Endothelial cell of umbilical vein (primary cell): ENCODE data around the gene TBC1D17. TPM values are rescaled to one million over a fixed set of nuclear protein-coding genes. Genes with fewer than 3 reads are reported as not detected.
A peak's percentile ranks its signal among the peaks of the same experiment; 100 is the strongest.

Source experiments
- BruUV-seq: library from RNA; stranded (reverse); fragments of 400-500 nt; replicated peaks from 2 replicates; lab custom pipeline; 2021; lab: Mats Ljungman, UMichigan
- CTCF ChIA-PET: fragments of 300-600, 350-600 bp; sonication (Branson Sonifier 250); formaldehyde crosslinking; loops from one replicate; lab custom pipeline; 2021; ENCODE audit warnings: antibody characterized with exemption, inconsistent platforms; lab: Charles Lee
- POLR2A ChIA-PET: fragments of 300-600, 350-600 bp; sonication (Branson Sonifier 250); formaldehyde crosslinking; loops from one replicate; lab custom pipeline; 2021; ENCODE audit warnings: antibody characterized with exemption, inconsistent platforms; lab: Charles Lee
- DNase-seq: peaks from one replicate; pipeline ENCODE4 v3.0.0-alpha.2; 2011; ENCODE audit warnings: low read depth, low spot score
- FAIRE-seq: peaks from 2 replicates; lab custom pipeline; 2011; peaks lifted over from hg19 to GRCh38; lab: Jason Lieb, UNC
- H2AFZ ChIP-seq: 2 replicates; pipeline ENCODE4 v1.6.0; 2012; ENCODE audit warnings: low read depth, low read length, control low read depth, inconsistent platforms
- H3K27ac ChIP-seq: 2 replicates; pipeline ENCODE4 v1.5.1; 2011; ENCODE audit warnings: low read depth, mild to moderate bottlenecking, control low read depth, low read length, moderate library complexity; ENCODE audit not compliant: insufficient read depth
- H3K27me3 ChIP-seq, 2 experiments: 2 replicates each; pipeline versions ENCODE4 v1.6.0 to v1.6.1; 2011; ENCODE audit warnings: low read length in 2 of 2, mixed read lengths in 1 of 2; ENCODE audit not compliant: control insufficient read depth in 2 of 2, insufficient read depth in 2 of 2
- H3K36me3 ChIP-seq, 2 experiments: 2 replicates in 1 of 2; 3 replicates in 1 of 2; pipeline ENCODE4 v1.5.1; 2011; ENCODE audit warnings: low read length in 2 of 2, mild to moderate bottlenecking in 1 of 2, moderate library complexity in 1 of 2; ENCODE audit not compliant: control insufficient read depth in 2 of 2, insufficient read depth in 2 of 2; ENCODE audit errors: extremely low read depth in 1 of 2
- H3K4me1 ChIP-seq: 3 replicates; pipeline ENCODE4 v1.5.1; 2011; ENCODE audit warnings: mild to moderate bottlenecking, low read length; ENCODE audit not compliant: control insufficient read depth, insufficient read depth; ENCODE audit errors: extremely low read depth
- H3K4me2 ChIP-seq: 2 replicates; pipeline ENCODE4 v1.6.1; 2011; ENCODE audit warnings: low read length, control low read depth, mixed read lengths; ENCODE audit not compliant: insufficient read depth
- H3K4me3 ChIP-seq, 3 experiments: fragments of 200-600 bp in 1 of 3; sonication (generic), shearing (Covaris generic) in 1 of 3; replicated peaks in 1 of 3; 2 replicates each; pipeline ENCODE4 v1.5.1; 2011 to 2016; ENCODE audit warnings: control low read depth in 3 of 3, low read length in 3 of 3, mild to moderate bottlenecking in 2 of 3, inconsistent platforms in 1 of 3, low read depth in 1 of 3, moderate library complexity in 1 of 3; ENCODE audit not compliant: insufficient read depth in 1 of 3
- H3K79me2 ChIP-seq: 2 replicates; pipeline ENCODE4 v1.6.0; 2012; ENCODE audit warnings: low read length, inconsistent platforms; ENCODE audit not compliant: control insufficient read depth, insufficient read depth
- H3K9ac ChIP-seq: replicated peaks from 2 replicates; pipeline ENCODE3; 2011; ENCODE audit warnings: low read length, control low read depth; ENCODE audit not compliant: insufficient read depth; ENCODE audit errors: extremely low read depth
- H3K9me1 ChIP-seq: replicated peaks from 3 replicates; pipeline ENCODE4 v1.6.0; 2011; ENCODE audit warnings: mild to moderate bottlenecking, low read length; ENCODE audit not compliant: control insufficient read depth, insufficient read depth; ENCODE audit errors: extremely low read depth
- H3K9me3 ChIP-seq: replicated peaks from 2 replicates; pipeline ENCODE4 v1.5.1; 2012; ENCODE audit warnings: low read length, inconsistent platforms; ENCODE audit not compliant: control insufficient read depth, insufficient read depth
- H4K20me1 ChIP-seq: replicated peaks from 2 replicates; pipeline ENCODE3; 2011; ENCODE audit warnings: mild to moderate bottlenecking, low read length; ENCODE audit not compliant: control insufficient read depth, insufficient read depth; ENCODE audit errors: extremely low read depth
- CTCF ChIP-seq, 2 donors: IDR thresholded peaks; 1 replicate in 1 of 2; 2 replicates in 1 of 2; pipeline ENCODE4 v1.5.1; 2011; ENCODE audit warnings: low read length in 2 of 2, mild to moderate bottlenecking in 2 of 2, moderate library complexity in 2 of 2, control low read depth in 1 of 2, inconsistent platforms in 1 of 2, low read depth in 1 of 2; ENCODE audit not compliant: insufficient read depth in 1 of 2; ENCODE audit errors: extremely low read depth in 1 of 2
- EZH2 ChIP-seq: IDR thresholded peaks from 2 replicates; pipeline ENCODE4 v1.6.1; 2012; ENCODE audit warnings: borderline replicate concordance, low read depth, mild to moderate bottlenecking, moderate library complexity, low read length, inconsistent platforms; ENCODE audit not compliant: severe bottlenecking
- FOS ChIP-seq: IDR thresholded peaks from 2 replicates; pipeline ENCODE4 v1.6.1; 2011; ENCODE audit warnings: mild to moderate bottlenecking, low read length, moderate library complexity, borderline replicate concordance; ENCODE audit not compliant: insufficient read depth
- GATA2 ChIP-seq: IDR thresholded peaks from 2 replicates; pipeline ENCODE4 v1.7.0; 2011; ENCODE audit warnings: low read depth, mild to moderate bottlenecking, moderate library complexity, mixed read lengths, low read length; ENCODE audit not compliant: insufficient read length, insufficient read depth
- JUN ChIP-seq: IDR thresholded peaks from 2 replicates; pipeline ENCODE4 v1.6.1; 2011; ENCODE audit warnings: borderline replicate concordance, low read depth; ENCODE audit not compliant: insufficient read length, insufficient read depth
- MAX ChIP-seq: IDR thresholded peaks from 2 replicates; pipeline ENCODE4 v1.6.1; 2011; ENCODE audit not compliant: insufficient read depth, insufficient read length
- MYC ChIP-seq: IDR thresholded peaks from one replicate; pipeline ENCODE4 v1.6.1; 2011; ENCODE audit warnings: mild to moderate bottlenecking, low read depth, low read length
- POLR2A ChIP-seq: IDR thresholded peaks from 2 replicates; pipeline ENCODE4 v1.6.1; 2012; ENCODE audit warnings: low read depth, mild to moderate bottlenecking, control low read depth, low read length
- POLR2AphosphoS5 ChIP-seq: IDR thresholded peaks from 2 replicates; pipeline ENCODE4 v1.6.1; 2012; ENCODE audit warnings: low read depth, mild to moderate bottlenecking, control low read depth, low read length, moderate library complexity; ENCODE audit not compliant: insufficient read depth
- dilution Hi-C: fragments of 300-500 bp; cut with MboI; formaldehyde crosslinking; loops from one replicate; pipeline ENCODE4 v1.15.0; 2019; ENCODE audit warnings: low sequenced_read_pairs; ENCODE audit not compliant: extremely low pct_ligation_motif_present
- intact Hi-C: fragments of 100-400 bp; cut with micrococcal nuclease; formaldehyde crosslinking; loops from one replicate; pipeline ENCODE4 v1.10.0; 2022
- polyA plus RNA-seq, 4 experiments: library from polyadenylated mRNA; depleted of rRNA in 3 of 4; stranded (reverse) in 3 of 4; unstranded in 1 of 4; fragments of >200 nt; gene quantifications; 2 replicates each; pipeline versions ENCODE4 v1.2.1 to v1.2.3, GENCODE V29; 2011 to 2012; ENCODE audit warnings: missing spikeins in 1 of 4
- total RNA-seq: library from RNA; stranded (reverse); gene quantifications from 2 replicates; pipeline ENCODE4 v1.2.3, GENCODE V29; 2021

TBC1D17 gene
- total and polyA plus RNA-seq, 2 donors (not counting 3 experiments of a cell fraction or from before 2014, with no cell fraction given), result 34.2 to 39.3 TPM

GRCh38 chr19:49930483-49931011 is 53.0 kb downstream of the TBC1D17 start:
- peak overlapping the region; percentile 15 for H2AFZ ChIP-seq
- ChIA-PET POLR2A (interaction anchor here (1.0 kb wide), 2 partner anchors 40 to 53 kb away, joined by 3 read pairs; partner anchors contain the start of gene AKT1S1), CTCF (interaction anchor here (1.0 kb wide), 1 partner anchor 206 kb away, joined by 3 read pairs; no protein-coding TSS in a partner anchor)
- DNase-seq (no peak), FAIRE-seq (peak; percentile 43)
- dilution Hi-C loops, result no loop called here
- TF ChIP-seq POLR2A (no peak), POLR2AphosphoS5 (no peak), FOS (no peak), EZH2 (no peak), MYC (no peak), MAX (no peak), CTCF (IDR thresholded peaks at IDR 0.05; ENCODE audit: extremely low read depth in 1 of 2, insufficient read depth in 1 of 2, low read depth in 1 of 2, low read length in 2 of 2) (no peak), JUN (no peak), GATA2 (no peak)
- intact Hi-C loops, result loop anchor here (1.0 kb wide), 1 partner anchor 40 kb away; no protein-coding TSS in a partner anchor
- BruUV-seq, result no TSS peak
- H3K79me2 ChIP-seq, result peaks cover 33% of the 10 kb centered on the region
- H3K9me1 ChIP-seq, result no peaks in the 10 kb centered on the region
- H3K4me3 ChIP-seq, result peak overlapping the region; percentile 6 to 37 (median 31)
- no peak overlapping the region for H3K27ac ChIP-seq
- no peaks in the 10 kb centered on the region for H4K20me1 ChIP-seq
- no peak overlapping the region for H3K9ac ChIP-seq
- peaks cover 10% of the 10 kb centered on the region for H3K4me1 ChIP-seq
- peaks cover 3 to 4% of the 10 kb centered on the region in 2 experiments for H3K36me3 ChIP-seq
- H3K4me2 ChIP-seq, result peak overlapping the region; percentile 16
- H3K9me3 ChIP-seq, result no peaks in the 10 kb centered on the region
- H3K27me3 ChIP-seq, result no peaks in the 10 kb centered on the region
